Measurements from ENCODE around the gene LYZL6.

GRCh38 chr17:35972066-35972465 lies 28.6 kb upstream of the LYZL6 start:
- TF ChIP-seq CTCF (IDR thresholded peaks at IDR 0.05) (no peak), POLR2A (IDR thresholded peaks at IDR 0.05) (no peak)
